DOHH2 (cell line): ENCODE results near the gene GSX2.

Experiments
- H3F3A ChIP-seq: fragments of 200-600 bp; sonication (generic), shearing (Covaris generic); 2 replicates; pipeline ENCODE4 v1.6.0; 2016; ENCODE audit warnings: antibody characterized with exemption, mild to moderate bottlenecking; ENCODE audit not compliant: control insufficient read depth, insufficient read depth
- H3K27ac ChIP-seq: fragments of 200-600 bp; sonication (generic); 2 replicates; pipeline ENCODE4 v1.5.1; 2014; ENCODE audit warnings: low read depth, mild to moderate bottlenecking, low read length, moderate library complexity
- H3K27me3 ChIP-seq: fragments of 200-600 bp; sonication (generic); 2 replicates; pipeline ENCODE4 v1.6.1; 2014; ENCODE audit warnings: mild to moderate bottlenecking, low read length, mixed read lengths; ENCODE audit not compliant: control insufficient read depth
- H3K36me3 ChIP-seq: fragments of 200-600 bp; sonication (generic); 2 replicates; pipeline ENCODE4 v1.6.1; 2014; ENCODE audit warnings: mild to moderate bottlenecking, low read length, moderate library complexity, mixed read lengths; ENCODE audit not compliant: control insufficient read depth
- H3K4me1 ChIP-seq: fragments of 200-600 bp; sonication (generic); 2 replicates; pipeline ENCODE4 v1.6.1; 2014; ENCODE audit warnings: mild to moderate bottlenecking, low read length, mixed read lengths; ENCODE audit not compliant: control insufficient read depth
- H3K4me2 ChIP-seq: fragments of 200-600 bp; sonication (generic); 2 replicates; pipeline ENCODE4 v1.6.0; 2014; ENCODE audit warnings: mild to moderate bottlenecking, low read length, moderate library complexity
- H3K4me3 ChIP-seq: fragments of 200-600 bp; sonication (generic); 2 replicates; pipeline ENCODE4 v1.5.1; 2014; ENCODE audit warnings: mild to moderate bottlenecking, low read length, mixed read lengths
- H3K79me2 ChIP-seq: fragments of 200-600 bp; sonication (generic); 2 replicates; pipeline ENCODE4 v1.6.1; 2014; ENCODE audit warnings: mild to moderate bottlenecking, low read length, mixed read lengths; ENCODE audit not compliant: control insufficient read depth
- H3K9me2 ChIP-seq: fragments of 200-600 bp; sonication (generic); replicated peaks from 2 replicates; pipeline ENCODE4 v1.6.1; 2014; ENCODE audit warnings: mild to moderate bottlenecking, low read length, mixed read lengths; ENCODE audit not compliant: control insufficient read depth
- H3K9me3 ChIP-seq: fragments of 200-600 bp; sonication (generic); 2 replicates; pipeline ENCODE4 v1.6.1; 2014; ENCODE audit warnings: antibody characterized with exemption, low read length, mixed read lengths; ENCODE audit not compliant: control insufficient read depth, insufficient read depth
- H4K20me1 ChIP-seq: fragments of 200-600 bp; sonication (generic); 2 replicates; pipeline ENCODE4 v1.6.0; 2014; ENCODE audit warnings: low read depth, mild to moderate bottlenecking, antibody characterized with exemption, low read length, moderate library complexity; ENCODE audit not compliant: control insufficient read depth, insufficient read depth
- EZH2phosphoT487 ChIP-seq: fragments of 200-600 bp; sonication (generic); IDR thresholded peaks from 2 replicates; pipeline ENCODE4 v1.6.1; 2017; ENCODE audit warnings: borderline replicate concordance, mild to moderate bottlenecking, antibody characterized with exemption, low read length, moderate library complexity, mixed read lengths
- TF ChIP-seq, protein P1 (sequence below): fragments of 200-600 bp; sonication (generic); IDR thresholded peaks from one replicate; pipeline ENCODE4 v1.5.1; 2014; ENCODE audit warnings: antibody characterized with exemption, mild to moderate bottlenecking, low read depth, low read length; ENCODE audit not compliant: poor library complexity, severe bottlenecking

Gene GSX2

DNA sequence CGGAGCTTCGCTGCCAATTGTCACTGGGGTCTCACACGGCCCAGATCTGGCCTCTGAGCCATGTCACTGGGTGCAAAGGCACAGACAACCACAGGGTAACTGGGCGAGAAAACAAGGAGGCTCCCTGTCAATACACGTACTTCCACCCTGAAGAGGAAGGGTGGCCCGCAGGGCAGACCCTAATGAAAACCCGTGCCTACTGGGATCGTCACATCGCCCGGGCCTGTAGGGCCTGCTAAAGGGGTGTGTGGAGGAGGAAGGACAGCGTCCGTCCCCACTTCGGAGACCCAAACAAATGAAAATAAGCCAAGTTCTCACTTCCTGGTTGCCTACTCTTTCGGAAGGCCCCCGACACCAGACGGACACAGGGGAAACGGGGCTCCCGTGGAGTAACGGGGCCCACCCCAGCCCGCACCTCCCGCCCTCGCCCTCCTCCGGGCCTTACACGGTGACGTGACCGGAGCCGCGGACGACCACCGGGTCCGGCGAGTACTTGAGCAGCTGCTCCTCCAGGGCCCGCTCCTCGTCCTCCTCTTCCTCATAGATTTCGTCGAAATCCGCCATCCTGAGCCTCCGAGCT, 36.1 kb upstream of the GSX2 start:
- no peak for TF ChIP-seq EZH2phosphoT487
- TF ChIP-seq, protein P1, sequence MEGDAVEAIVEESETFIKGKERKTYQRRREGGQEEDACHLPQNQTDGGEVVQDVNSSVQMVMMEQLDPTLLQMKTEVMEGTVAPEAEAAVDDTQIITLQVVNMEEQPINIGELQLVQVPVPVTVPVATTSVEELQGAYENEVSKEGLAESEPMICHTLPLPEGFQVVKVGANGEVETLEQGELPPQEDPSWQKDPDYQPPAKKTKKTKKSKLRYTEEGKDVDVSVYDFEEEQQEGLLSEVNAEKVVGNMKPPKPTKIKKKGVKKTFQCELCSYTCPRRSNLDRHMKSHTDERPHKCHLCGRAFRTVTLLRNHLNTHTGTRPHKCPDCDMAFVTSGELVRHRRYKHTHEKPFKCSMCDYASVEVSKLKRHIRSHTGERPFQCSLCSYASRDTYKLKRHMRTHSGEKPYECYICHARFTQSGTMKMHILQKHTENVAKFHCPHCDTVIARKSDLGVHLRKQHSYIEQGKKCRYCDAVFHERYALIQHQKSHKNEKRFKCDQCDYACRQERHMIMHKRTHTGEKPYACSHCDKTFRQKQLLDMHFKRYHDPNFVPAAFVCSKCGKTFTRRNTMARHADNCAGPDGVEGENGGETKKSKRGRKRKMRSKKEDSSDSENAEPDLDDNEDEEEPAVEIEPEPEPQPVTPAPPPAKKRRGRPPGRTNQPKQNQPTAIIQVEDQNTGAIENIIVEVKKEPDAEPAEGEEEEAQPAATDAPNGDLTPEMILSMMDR, result no peak
- H3K4me2 ChIP-seq, result peak overlapping the region; percentile 79

DNA sequence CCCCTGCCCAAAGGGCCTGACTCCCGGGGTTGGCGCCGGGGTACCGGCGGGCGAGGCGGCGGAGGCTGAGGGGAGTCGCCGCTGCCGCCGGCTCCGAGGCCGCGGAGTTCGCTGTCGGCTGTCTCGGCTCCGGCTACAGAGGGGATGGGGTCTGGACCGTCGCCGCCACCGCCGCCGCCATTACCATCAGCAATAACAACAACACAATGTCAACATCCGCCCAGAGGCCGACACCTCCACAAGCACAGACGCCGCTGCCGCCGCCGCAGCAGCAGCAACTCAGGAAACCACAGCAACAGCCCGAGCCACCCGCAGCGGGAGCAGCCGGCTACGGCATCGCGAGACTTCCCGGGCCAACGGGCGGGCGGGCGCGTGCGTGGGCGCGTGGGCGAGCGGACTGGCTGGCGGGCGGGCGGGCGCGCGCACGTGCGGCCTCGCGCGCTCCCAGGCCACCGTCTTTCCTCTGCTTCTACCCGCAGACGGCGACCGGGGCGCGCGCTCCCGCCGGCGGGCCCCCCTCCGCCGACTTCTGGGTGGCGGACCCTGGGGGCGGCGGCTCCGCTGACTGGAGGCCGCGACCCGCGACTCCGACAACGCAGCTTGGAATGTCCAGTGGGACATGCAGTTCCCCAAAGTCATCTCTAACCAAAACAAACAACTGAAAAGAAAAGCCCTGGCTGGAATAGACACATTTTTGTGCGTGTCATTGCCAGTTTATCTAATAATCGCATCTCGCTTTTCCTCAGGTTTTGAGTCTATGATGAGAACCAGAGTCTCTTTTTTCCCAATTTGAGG, 35.4 kb upstream of the GSX2 start, which contains the start of gene CHIC2:
TSS of gene CHIC2 (minus strand) at position 289 of the 795 bp plus-strand sequence. CDS start 305 bp downstream, outside the sequence.
- Histone ChIP-seq H3K36me3 (peaks cover 34% of the 10 kb centered on the region), H3K4me1 (peaks cover 46% of the 10 kb centered on the region), H3K4me3 (peak within 1 kb of the TSS; percentile 84), H3K27me3 (no peaks in the 10 kb centered on the region), H3K27ac (peak within 1 kb of the TSS; percentile 74), H3F3A (0 out of 2 replicates have a peak, but pooled peaks cover 2% of the 10 kb centered on the region), H3K9me3 (no peaks in the 10 kb centered on the region), H3K9me2 (no peaks in the 10 kb centered on the region), H3K79me2 (peaks cover 48% of the 10 kb centered on the region), H3K4me2 (peak within 1 kb of the TSS; percentile 88), H4K20me1 (peaks cover 12% of the 10 kb centered on the region; the same call in 1 of the 2 replicates)
- TF ChIP-seq, protein P1, result no peak
- no peak for TF ChIP-seq EZH2phosphoT487

More for the DNA sequence above, 36.1 kb upstream of the GSX2 start:
- H3K9me3 ChIP-seq, result no peaks in the 10 kb centered on the region
- peaks cover 55% of the 10 kb centered on the region for H3K79me2 ChIP-seq
- peaks cover 12% of the 10 kb centered on the region; the same call in 1 of the 2 replicates for H4K20me1 ChIP-seq
- peaks cover 34% of the 10 kb centered on the region for H3K36me3 ChIP-seq
- peak overlapping the region; percentile 74 for H3K27ac ChIP-seq
- peaks cover 46% of the 10 kb centered on the region for H3K4me1 ChIP-seq
- peak overlapping the region; percentile 84 for H3K4me3 ChIP-seq
- H3K27me3 ChIP-seq, result no peaks in the 10 kb centered on the region
- no peaks in the 10 kb centered on the region for H3K9me2 ChIP-seq
- H3F3A ChIP-seq, result 0 out of 2 replicates have a peak, but pooled peaks cover 2% of the 10 kb centered on the region

DNA sequence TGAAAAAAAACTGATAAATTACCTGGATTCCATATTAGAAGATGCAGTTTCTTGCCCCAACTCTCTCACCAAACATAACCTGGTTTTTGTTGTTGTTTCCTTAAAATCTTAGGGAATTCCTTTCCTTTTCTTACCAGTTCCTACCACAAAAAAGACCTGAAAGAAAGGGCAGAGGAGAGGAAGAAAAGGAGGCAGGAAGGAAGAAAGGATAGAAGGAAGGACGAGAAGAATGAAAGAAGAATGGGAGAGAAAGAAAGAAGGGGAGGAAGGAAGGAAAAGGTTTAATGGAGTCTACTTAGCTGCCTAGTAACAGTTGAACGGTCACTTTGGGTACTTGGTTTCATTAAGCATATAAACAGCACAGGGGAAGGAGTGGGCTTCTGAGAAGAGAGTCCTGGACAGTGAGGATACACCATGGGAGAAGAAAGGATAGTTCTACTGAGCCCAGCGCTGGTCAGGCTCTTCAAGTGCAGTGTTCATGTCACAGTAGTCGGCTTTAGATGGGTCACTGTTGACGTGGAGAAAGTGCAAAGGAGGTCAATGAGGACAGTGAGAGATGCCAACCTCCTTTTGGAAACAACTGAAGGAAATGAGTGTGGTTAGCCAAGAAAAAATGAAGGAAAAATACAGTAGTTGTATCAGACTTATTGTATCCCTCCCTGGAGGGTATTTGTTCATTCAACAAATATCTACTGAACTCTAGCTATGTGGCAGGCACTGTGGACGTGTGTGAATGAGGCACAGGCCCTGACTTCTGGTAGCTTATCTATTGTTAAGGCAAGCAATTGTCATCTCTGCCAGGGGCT, 34.5 kb upstream of the GSX2 start:
- no peaks in the 10 kb centered on the region for H3K9me3 ChIP-seq
- H3K4me1 ChIP-seq, result peaks cover 39% of the 10 kb centered on the region
- no peaks in the 10 kb centered on the region for H3K9me2 ChIP-seq
- TF ChIP-seq EZH2phosphoT487, result no peak
- TF ChIP-seq, protein P1, result no peak
- peaks cover 27% of the 10 kb centered on the region for H3K36me3 ChIP-seq
- H3K4me3 ChIP-seq, result peak overlapping the region; percentile 84
- no peaks in the 10 kb centered on the region for H3K27me3 ChIP-seq
- peaks cover 12% of the 10 kb centered on the region; the same call in 1 of the 2 replicates for H4K20me1 ChIP-seq
- H3K79me2 ChIP-seq, result peaks cover 38% of the 10 kb centered on the region
- H3K4me2 ChIP-seq, result peak overlapping the region; percentile 88
- 0 out of 2 replicates have a peak, but pooled peaks cover 2% of the 10 kb centered on the region for H3F3A ChIP-seq
- no peak overlapping the region for H3K27ac ChIP-seq
